OCI-LY7 (cell line): ENCODE measurements around the gene SLC14A1.

Source experiments
- CTCF ChIP-seq: fragments of 200-600 bp; sonication (generic); conservative IDR thresholded peaks from 2 replicates; pipeline ENCODE4 v1.5.1; 2014; ENCODE audit warnings: mild to moderate bottlenecking, antibody characterized with exemption, low read length, moderate library complexity, mixed read lengths
- EZH2phosphoT487 ChIP-seq: fragments of 200-600 bp; sonication (generic); IDR thresholded peaks from 2 replicates; pipeline ENCODE4 v1.6.1; 2018; ENCODE audit warnings: low read depth, borderline replicate concordance, mild to moderate bottlenecking, mixed run types, antibody characterized with exemption, low read length, moderate library complexity, mixed read lengths

- TF ChIP-seq CTCF (no peak), EZH2phosphoT487 (no peak)
These were observed 4.9 kb upstream of the SLC14A1 start for GRCh38 chr18:45719106-45719505.
